GM19023 (cell line): ENCODE data around the gene EPHA8.

Source experiments
- ATAC-seq: cut with Tn5 transposase; IDR thresholded peaks from one replicate; pipeline ENCODE4 v1.9.1; 2021; ENCODE audit warnings: mild to moderate bottlenecking, moderate library complexity; ENCODE audit not compliant: unreplicated experiment

The EPHA8 gene

GRCh38 chr1:22535399-22535798, 27.9 kb upstream of the EPHA8 start:
- no peak for ATAC-seq

DNA sequence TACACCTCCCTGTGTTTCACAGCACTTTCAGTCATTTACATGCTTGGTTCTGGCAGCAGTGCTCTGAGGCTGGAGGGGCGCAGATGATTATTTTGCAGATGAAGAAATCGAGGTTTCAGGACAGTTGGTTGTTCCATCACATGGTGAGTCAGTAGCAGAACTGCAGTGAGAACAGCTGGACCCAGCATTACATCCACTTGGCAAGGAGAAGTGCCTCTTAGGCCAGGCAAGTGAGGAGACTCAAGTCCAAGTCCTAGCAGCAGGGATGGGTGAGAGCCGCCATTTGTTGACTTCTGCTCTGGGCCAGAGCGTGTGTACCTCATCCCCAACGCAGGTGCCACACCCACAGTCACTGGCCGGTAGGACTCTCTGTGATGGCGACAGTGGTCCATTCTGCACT, 26.8 kb upstream of the EPHA8 start:
- no peak for ATAC-seq

DNA sequence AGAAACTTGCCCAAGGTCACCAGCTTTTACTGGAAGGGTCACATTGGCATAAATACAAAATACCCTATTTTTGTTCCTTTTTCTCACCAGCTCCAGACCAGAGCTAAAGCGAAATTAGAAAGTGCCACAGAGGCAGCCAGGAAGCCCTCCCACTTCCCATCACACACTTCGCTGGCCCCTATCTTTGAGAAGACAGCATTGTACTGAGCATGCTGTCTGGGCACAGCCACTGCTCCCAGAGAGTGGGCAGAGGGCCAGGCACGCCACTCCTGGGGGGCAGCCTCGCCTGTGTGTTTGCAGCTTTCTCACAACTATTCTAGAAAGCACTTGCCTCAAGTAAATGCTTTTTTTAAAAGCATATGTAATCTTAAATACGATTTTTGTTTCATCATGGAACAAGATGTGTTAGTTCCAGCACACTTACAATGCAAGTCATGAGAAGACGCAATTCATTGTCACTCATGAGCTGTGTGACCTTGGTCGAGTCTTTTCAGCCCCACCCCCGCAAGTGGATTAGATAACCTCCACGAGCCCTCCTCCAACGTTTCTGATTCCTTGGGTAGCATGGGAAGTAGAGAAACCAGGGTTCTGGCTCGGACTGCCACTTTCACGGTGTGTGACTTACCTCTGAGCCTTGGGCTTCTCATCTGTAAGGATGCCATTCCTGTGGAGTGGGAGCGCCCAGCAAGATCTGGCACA, 25.7 kb upstream of the EPHA8 start:
- ATAC-seq, result no peak

- no peak for ATAC-seq
Measured at GRCh38 chr1:22539510-22540118, 23.7 kb upstream of the EPHA8 start.

DNA sequence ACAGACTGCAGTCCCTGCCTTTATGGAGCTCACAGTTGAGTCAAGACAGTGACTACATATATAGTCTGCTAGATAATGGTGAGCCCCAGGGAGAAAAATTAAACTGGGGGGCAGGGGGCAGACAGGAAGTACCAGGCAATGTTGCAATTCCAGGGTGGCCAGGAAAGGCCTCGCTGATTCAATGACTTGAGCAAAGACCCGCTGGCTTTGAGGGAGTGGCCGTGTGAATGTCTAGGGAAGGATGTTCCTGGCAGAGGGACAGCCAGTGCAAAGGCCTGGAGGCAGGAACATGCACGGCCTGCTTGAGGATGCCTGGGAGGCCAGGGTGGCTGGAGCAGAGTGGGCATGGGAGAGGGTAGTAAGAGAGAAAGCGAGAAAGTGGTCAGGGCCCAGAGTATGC, 23.0 kb upstream of the EPHA8 start:
- no peak for ATAC-seq

DNA sequence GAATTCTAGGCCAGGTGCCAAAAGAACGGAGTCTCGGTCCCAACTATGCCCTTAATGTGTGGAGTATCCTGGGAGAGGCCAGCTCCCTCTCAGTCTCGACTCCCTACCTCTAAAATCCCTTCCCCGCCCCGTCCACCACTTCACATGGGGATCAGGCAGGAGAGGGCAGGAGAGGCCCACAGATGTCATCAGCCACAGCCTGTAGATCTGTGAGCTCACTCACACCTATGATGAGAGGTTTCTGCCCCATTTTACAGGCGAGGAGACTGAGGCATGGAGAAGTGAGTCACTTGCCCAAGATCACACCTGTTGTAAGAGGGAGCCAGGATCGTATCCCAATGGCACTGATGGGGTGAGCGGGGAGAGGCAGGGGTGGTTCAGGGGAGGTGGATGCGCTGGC, 20.4 kb upstream of the EPHA8 start:
- ATAC-seq, result no peak

- no peak for ATAC-seq
Measured at GRCh38 chr1:22543679-22544078, 19.6 kb upstream of the EPHA8 start.

GRCh38 chr1:22544606-22545005, 18.7 kb upstream of the EPHA8 start:
- no peak for ATAC-seq

- no peak for ATAC-seq
Measured at GRCh38 chr1:22545141-22545540, 18.1 kb upstream of the EPHA8 start.

GRCh38 chr1:22547186-22547817, 16.0 kb upstream of the EPHA8 start:
- no peak for ATAC-seq

- no peak for ATAC-seq
Measured at GRCh38 chr1:22547818-22548462, 15.3 kb upstream of the EPHA8 start.

- no peak for ATAC-seq
Measured at GRCh38 chr1:22550021-22550420, 13.3 kb upstream of the EPHA8 start.

DNA sequence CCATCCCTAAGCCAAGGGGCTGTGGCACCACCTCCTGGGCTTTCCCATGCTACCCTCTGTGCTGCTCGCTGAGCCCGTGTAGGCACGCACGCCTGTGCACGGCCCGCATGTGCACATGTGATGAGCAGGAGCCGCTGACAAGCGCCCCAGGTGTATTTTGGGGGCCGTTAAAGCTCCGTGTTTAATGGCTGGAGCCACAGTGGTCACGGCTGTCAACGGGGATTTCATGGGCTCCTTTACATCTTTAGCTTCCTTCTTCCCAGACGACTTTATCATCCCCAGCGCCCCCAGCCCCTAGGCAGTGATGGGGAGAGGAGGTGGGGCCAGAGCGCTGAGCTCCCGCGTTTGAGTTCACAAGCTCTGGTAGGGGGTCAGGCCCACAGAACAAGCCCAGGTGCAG, 11.7 kb upstream of the EPHA8 start:
- no peak for ATAC-seq

DNA sequence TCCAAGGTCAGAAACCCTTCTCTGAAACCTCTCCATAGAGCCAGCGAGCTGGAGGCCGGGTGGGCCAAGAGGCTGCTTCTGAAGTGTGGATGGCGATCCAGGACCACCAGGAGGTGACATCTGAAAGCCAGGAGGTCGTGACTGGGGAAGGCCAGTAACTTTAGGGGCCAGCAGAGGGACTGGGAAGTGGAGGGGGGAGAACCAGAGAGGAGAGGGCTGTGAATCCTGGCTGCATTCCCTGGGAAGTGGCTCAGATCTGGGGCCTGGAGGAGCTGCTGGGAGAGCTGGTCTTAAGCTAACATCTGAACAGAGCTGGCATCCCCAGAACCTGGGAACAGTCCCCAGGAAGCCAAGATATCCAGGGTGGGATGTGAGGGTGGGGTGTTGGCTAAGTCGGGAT, 11.3 kb upstream of the EPHA8 start:
- ATAC-seq, result no peak

- no peak for ATAC-seq
Measured at GRCh38 chr1:22553104-22553880, 10.0 kb upstream of the EPHA8 start.

DNA sequence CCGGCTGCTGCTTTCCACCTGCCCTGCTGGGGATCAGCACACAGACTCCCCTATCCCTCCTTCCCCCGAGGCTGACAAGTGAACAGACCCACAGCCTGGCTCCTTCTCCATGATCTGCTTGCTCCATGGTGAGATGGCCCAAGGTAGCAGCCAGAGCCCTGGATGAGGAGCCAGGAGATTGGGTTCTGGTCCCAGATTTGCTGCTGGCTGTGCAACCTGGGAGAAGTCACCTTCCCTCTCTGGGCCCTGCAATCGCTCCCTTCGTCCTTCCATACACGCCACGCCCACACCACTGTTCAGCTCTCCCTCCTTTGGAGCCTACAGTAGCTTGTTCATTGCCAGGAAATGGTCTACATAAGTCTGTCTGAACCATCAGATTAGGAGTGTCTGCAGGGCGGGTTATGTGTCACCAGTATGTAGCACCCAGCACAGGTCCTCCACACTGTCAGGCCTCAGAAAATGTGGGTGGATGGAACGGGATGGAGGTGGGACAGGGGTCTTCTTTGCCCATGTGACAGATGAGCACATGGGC, 9.2 kb upstream of the EPHA8 start:
- no peak for ATAC-seq

DNA sequence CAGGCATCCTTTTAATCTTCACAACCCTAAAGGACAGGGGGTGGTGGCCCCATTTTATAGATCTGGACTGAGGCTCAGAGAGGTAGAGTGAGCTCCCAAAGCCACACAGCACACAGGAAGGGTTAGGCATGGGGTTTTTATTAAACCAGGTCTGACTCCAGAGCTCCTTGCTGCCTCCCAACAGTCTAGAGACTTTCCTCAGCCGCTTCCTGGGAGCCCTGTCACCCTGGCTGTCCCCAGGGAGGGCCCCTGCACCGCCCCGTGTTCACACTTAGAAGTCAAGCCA, 8.0 kb upstream of the EPHA8 start:
- ATAC-seq, result no peak

- no peak for ATAC-seq
Measured at GRCh38 chr1:22556391-22557104, 6.7 kb upstream of the EPHA8 start.

DNA sequence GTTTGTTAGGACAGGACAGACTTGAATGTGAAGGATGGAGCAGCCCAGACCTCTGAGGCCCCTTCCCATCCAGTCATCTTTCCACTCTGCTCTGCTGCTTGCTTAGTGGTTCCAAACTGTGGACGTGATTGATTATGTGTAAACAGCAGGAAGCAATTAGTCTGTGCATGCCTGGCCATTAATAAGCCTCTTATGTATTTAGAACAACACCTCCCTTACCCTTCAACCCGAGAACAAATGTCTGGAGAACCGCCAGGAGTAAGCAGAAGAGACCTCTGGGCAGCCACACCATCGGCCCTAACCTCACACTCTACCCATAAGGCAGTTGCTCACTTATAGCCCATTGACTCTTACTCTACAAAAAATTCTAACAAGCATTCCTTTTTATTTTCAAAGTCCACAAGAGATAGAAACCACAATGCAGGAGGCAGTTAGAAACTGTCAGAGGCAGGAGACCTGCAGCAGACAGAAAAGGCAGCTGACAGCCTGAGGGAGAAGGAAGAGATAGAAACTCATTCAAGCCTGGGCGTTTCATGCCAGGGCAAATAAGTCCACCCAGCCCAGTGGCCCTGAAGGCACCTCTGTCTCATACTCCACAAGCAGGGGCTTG, 5.8 kb upstream of the EPHA8 start:
- no peak for ATAC-seq
